ENCODE measurements around the gene NUS1. TPM values are rescaled to one million over a fixed set of nuclear protein-coding genes. Genes with fewer than 3 reads are reported as not detected.

The NUS1 gene
- total RNA-seq, 1 donor from 2014 or later, result 47.3 TPM

- Histone ChIP-seq H3K36me3 (ENCODE audit: insufficient read depth, low read length) (no peaks in the 10 kb centered on the region), H3K9ac (ENCODE audit: low read length) (no peak overlapping the region), H3K4me3 (ENCODE audit: insufficient read depth, low read depth, low read length) (no peak overlapping the region), H3K4me2 (ENCODE audit: low read length) (no peak overlapping the region), H3K79me2 (ENCODE audit: insufficient read depth, low read length) (no peaks in the 10 kb centered on the region), H2AFZ (ENCODE audit: low read depth, low read length) (no peak overlapping the region), H4K20me1 (ENCODE audit: insufficient read depth, low read length) (no peaks in the 10 kb centered on the region), H3K9me3 (ENCODE audit: insufficient read depth, low read depth, low read length) (no peaks in the 10 kb centered on the region), H3K4me1 (ENCODE audit: insufficient read depth, low read length) (no peaks in the 10 kb centered on the region), H3K27me3 (ENCODE audit: insufficient read depth, low read length) (no peaks in the 10 kb centered on the region), H3K27ac (ENCODE audit: low read depth, low read length) (no peak overlapping the region)
- H3K27ac Mint-ChIP-seq (ENCODE audit: unreplicated experiment), result no peak overlapping the region
- H3K4me1 Mint-ChIP-seq (ENCODE audit: low read depth, unreplicated experiment), result peaks cover 1% of the 10 kb centered on the region
- DNase-seq (ENCODE audit: low read depth) (no peak), FAIRE-seq (no peak)
- H3K9me3 Mint-ChIP-seq (ENCODE audit: unreplicated experiment), result peaks cover 3% of the 10 kb centered on the region
- TF ChIP-seq, protein P1, sequence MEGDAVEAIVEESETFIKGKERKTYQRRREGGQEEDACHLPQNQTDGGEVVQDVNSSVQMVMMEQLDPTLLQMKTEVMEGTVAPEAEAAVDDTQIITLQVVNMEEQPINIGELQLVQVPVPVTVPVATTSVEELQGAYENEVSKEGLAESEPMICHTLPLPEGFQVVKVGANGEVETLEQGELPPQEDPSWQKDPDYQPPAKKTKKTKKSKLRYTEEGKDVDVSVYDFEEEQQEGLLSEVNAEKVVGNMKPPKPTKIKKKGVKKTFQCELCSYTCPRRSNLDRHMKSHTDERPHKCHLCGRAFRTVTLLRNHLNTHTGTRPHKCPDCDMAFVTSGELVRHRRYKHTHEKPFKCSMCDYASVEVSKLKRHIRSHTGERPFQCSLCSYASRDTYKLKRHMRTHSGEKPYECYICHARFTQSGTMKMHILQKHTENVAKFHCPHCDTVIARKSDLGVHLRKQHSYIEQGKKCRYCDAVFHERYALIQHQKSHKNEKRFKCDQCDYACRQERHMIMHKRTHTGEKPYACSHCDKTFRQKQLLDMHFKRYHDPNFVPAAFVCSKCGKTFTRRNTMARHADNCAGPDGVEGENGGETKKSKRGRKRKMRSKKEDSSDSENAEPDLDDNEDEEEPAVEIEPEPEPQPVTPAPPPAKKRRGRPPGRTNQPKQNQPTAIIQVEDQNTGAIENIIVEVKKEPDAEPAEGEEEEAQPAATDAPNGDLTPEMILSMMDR (IDR thresholded peaks at IDR 0.05; ENCODE audit: insufficient read depth, low read depth, low read length), result no peak
- TF ChIP-seq EZH2 (IDR thresholded peaks at IDR 0.05; ENCODE audit: insufficient read depth, low read length), result no peak
- H3K4me3 Mint-ChIP-seq (ENCODE audit: unreplicated experiment), result no peak overlapping the region
- no peaks in the 10 kb centered on the region for H3K27me3 Mint-ChIP-seq (ENCODE audit: low read depth, unreplicated experiment)
- no peaks in the 10 kb centered on the region for H3K36me3 Mint-ChIP-seq (ENCODE audit: low read depth, unreplicated experiment)
Measured at GRCh38 chr6:117728626-117729025, 53.4 kb downstream of the NUS1 start.

DNA sequence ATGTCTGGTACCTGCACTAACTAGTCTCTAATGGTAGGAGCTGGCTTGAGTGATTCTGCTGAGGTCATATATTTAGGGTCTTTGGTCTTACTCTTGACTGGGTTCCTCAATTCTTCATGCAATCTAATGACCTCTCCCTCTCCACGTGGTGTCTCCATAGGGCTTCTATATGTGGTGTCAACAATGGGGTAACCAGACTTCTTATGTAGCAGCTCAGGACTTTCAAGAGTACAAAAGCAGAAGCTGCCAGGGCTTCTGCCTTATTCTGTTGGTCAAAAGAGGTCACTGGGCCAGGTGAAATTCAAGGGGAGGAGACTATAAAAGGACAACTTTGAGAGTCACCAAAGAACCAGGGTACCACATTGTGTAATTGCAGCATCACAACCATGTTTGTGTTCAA lies 54.3 kb downstream of the NUS1 start:
- H3K27ac Mint-ChIP-seq (ENCODE audit: unreplicated experiment), result no peak overlapping the region
- peaks cover 3% of the 10 kb centered on the region for H3K9me3 Mint-ChIP-seq (ENCODE audit: unreplicated experiment)
- no peak overlapping the region for H3K4me3 ChIP-seq (ENCODE audit: insufficient read depth, low read depth, low read length)
- H3K4me2 ChIP-seq (ENCODE audit: low read length), result no peak overlapping the region
- H4K20me1 ChIP-seq (ENCODE audit: insufficient read depth, low read length), result no peaks in the 10 kb centered on the region
- H3K27me3 Mint-ChIP-seq (ENCODE audit: low read depth, unreplicated experiment), result no peaks in the 10 kb centered on the region
- no peak for DNase-seq (ENCODE audit: low read depth)
- H3K36me3 ChIP-seq (ENCODE audit: insufficient read depth, low read length), result no peaks in the 10 kb centered on the region
- H3K36me3 Mint-ChIP-seq (ENCODE audit: low read depth, unreplicated experiment), result no peaks in the 10 kb centered on the region
- no peaks in the 10 kb centered on the region for H3K27me3 ChIP-seq (ENCODE audit: insufficient read depth, low read length)
- H3K4me1 Mint-ChIP-seq (ENCODE audit: low read depth, unreplicated experiment), result peaks cover 1% of the 10 kb centered on the region
- H3K9me3 ChIP-seq (ENCODE audit: insufficient read depth, low read depth, low read length), result no peaks in the 10 kb centered on the region
- no peak overlapping the region for H3K9ac ChIP-seq (ENCODE audit: low read length)
- H3K4me1 ChIP-seq (ENCODE audit: insufficient read depth, low read length), result no peaks in the 10 kb centered on the region
- TF ChIP-seq, protein P1 (IDR thresholded peaks at IDR 0.05; ENCODE audit: insufficient read depth, low read depth, low read length), result no peak
- no peak for TF ChIP-seq EZH2 (IDR thresholded peaks at IDR 0.05; ENCODE audit: insufficient read depth, low read length)
- H3K79me2 ChIP-seq (ENCODE audit: insufficient read depth, low read length), result no peaks in the 10 kb centered on the region
- H3K27ac ChIP-seq (ENCODE audit: low read depth, low read length), result no peak overlapping the region
- H2AFZ ChIP-seq (ENCODE audit: low read depth, low read length), result no peak overlapping the region
- no peak overlapping the region for H3K4me3 Mint-ChIP-seq (ENCODE audit: unreplicated experiment)
- FAIRE-seq, result no peak

DNA sequence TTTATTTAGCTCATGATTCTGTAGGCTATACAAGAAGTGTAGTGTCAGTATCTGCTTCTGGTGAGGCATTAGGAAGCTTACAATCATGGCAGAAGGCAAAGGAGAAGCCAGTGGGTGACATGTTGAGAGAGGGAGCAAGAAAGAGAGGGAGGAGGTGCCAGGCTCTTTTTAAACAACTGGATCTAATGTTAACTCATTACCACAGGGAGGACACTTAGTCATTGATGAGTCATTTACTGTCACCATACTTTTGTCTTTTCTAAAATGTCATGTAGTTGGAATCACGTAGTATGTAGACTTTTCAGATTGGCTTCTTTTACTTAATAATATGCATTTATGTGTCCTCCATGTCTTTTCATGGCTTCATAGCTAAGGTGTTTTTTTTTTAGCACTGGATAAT lies 58.1 kb downstream of the NUS1 start:
- no peak for TF ChIP-seq EZH2 (IDR thresholded peaks at IDR 0.05; ENCODE audit: insufficient read depth, low read length)
- TF ChIP-seq, protein P1 (IDR thresholded peaks at IDR 0.05; ENCODE audit: insufficient read depth, low read depth, low read length), result no peak
- no peaks in the 10 kb centered on the region for H3K36me3 Mint-ChIP-seq (ENCODE audit: low read depth, unreplicated experiment)
- no peaks in the 10 kb centered on the region for H3K27me3 Mint-ChIP-seq (ENCODE audit: low read depth, unreplicated experiment)
- no peaks in the 10 kb centered on the region for H3K27me3 ChIP-seq (ENCODE audit: insufficient read depth, low read length)
- no peaks in the 10 kb centered on the region for H3K9me3 ChIP-seq (ENCODE audit: insufficient read depth, low read depth, low read length)
- H3K79me2 ChIP-seq (ENCODE audit: insufficient read depth, low read length), result no peaks in the 10 kb centered on the region
- H3K27ac Mint-ChIP-seq (ENCODE audit: unreplicated experiment), result no peak overlapping the region
- no peaks in the 10 kb centered on the region for H3K36me3 ChIP-seq (ENCODE audit: insufficient read depth, low read length)
- DNase-seq (ENCODE audit: low read depth) (no peak), FAIRE-seq (no peak)
- no peak overlapping the region for H2AFZ ChIP-seq (ENCODE audit: low read depth, low read length)
- no peak overlapping the region for H3K9ac ChIP-seq (ENCODE audit: low read length)
- H3K27ac ChIP-seq (ENCODE audit: low read depth, low read length), result no peak overlapping the region
- H3K4me1 Mint-ChIP-seq (ENCODE audit: low read depth, unreplicated experiment), result peaks cover 1% of the 10 kb centered on the region
- no peaks in the 10 kb centered on the region for H4K20me1 ChIP-seq (ENCODE audit: insufficient read depth, low read length)
- no peak overlapping the region for H3K4me2 ChIP-seq (ENCODE audit: low read length)
- no peak overlapping the region for H3K4me3 ChIP-seq (ENCODE audit: insufficient read depth, low read depth, low read length)
- no peaks in the 10 kb centered on the region for H3K9me3 Mint-ChIP-seq (ENCODE audit: unreplicated experiment)
- H3K4me3 Mint-ChIP-seq (ENCODE audit: unreplicated experiment), result no peak overlapping the region
- no peaks in the 10 kb centered on the region for H3K4me1 ChIP-seq (ENCODE audit: insufficient read depth, low read length)

Data from astrocyte (in vitro differentiated cells and primary cell).